ENCODE measurements around the gene LIAS. TPM values are rescaled to one million over a fixed set of nuclear protein-coding genes. Genes with fewer than 3 reads are reported as not detected.
A peak's percentile ranks its signal among the peaks of the same experiment; 100 is the strongest.

Gene LIAS
- total RNA-seq, 1 experiment from 2014 or later: 8.3 TPM

DNA sequence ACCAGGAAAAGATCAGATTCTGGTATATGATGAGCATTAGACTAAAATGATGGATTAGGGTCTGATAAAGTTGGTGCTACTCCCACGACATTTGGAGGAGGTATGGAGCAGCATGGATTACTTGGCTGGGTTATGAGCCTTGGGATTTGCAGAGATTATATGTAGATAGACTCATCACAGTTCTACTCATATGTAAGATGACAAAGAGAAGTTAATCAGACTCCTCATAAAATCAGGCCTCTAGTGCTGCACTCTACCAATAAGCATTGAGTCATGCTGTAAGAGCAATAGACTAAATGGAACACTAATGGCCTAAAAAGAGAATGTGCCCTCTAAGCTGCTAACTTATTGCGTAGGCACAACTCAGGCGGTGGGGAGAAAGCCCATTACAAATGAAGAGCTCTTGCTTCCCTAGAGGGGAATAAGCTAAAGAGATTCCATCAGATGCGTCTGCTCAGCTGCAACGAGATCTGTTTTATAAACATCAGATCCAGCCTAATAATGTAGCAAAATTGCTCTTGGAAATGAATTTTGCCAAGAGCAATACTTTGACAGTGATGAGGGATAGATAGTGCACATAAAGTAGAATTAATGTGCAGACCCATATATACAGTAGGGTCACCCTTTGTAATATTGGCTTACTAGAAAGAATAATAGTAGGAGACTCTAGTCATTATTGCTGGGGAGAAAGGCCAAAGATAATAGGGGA lies 17.5 kb downstream of the LIAS start:
- no peak overlapping the region for H3K9ac ChIP-seq (ENCODE audit: low read length)
- no peaks in the 10 kb centered on the region for H4K20me1 ChIP-seq (ENCODE audit: low read length)
- H3K4me2 ChIP-seq (ENCODE audit: low read length): no peak overlapping the region
- H3K27me3 ChIP-seq (ENCODE audit: low read length): no peaks in the 10 kb centered on the region
- no TSS peak for BruUV-seq (replicated peaks)
- intact Hi-C loops (cut with micrococcal nuclease): no loop called here
- ATAC-seq (peak; percentile 48; the same call in 1 of the 2 replicates), DNase-seq (no peak)
- TF ChIP-seq EZH2 (IDR thresholded peaks at IDR 0.05; ENCODE audit: low read length, unreplicated experiment) (no peak), EZH2phosphoT487 (IDR thresholded peaks at IDR 0.05; ENCODE audit: borderline replicate concordance, low read length) (no peak)
- TF ChIP-seq, protein P1, sequence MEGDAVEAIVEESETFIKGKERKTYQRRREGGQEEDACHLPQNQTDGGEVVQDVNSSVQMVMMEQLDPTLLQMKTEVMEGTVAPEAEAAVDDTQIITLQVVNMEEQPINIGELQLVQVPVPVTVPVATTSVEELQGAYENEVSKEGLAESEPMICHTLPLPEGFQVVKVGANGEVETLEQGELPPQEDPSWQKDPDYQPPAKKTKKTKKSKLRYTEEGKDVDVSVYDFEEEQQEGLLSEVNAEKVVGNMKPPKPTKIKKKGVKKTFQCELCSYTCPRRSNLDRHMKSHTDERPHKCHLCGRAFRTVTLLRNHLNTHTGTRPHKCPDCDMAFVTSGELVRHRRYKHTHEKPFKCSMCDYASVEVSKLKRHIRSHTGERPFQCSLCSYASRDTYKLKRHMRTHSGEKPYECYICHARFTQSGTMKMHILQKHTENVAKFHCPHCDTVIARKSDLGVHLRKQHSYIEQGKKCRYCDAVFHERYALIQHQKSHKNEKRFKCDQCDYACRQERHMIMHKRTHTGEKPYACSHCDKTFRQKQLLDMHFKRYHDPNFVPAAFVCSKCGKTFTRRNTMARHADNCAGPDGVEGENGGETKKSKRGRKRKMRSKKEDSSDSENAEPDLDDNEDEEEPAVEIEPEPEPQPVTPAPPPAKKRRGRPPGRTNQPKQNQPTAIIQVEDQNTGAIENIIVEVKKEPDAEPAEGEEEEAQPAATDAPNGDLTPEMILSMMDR (conservative IDR thresholded peaks at IDR 0.05; ENCODE audit: low read depth, low read length): no peak
- POLR2A ChIA-PET (ENCODE audit: unreplicated experiment): no interaction called here
- H3K36me3 ChIP-seq (ENCODE audit: low read depth, low read length): no peaks in the 10 kb centered on the region
- CTCF ChIA-PET: no interaction called here
- H3K4me3 ChIP-seq (ENCODE audit: low read length): no peak overlapping the region
- H3F3A ChIP-seq (ENCODE audit: low read length, unreplicated experiment): no peaks in the 10 kb centered on the region
- no peaks in the 10 kb centered on the region for H3K9me2 ChIP-seq (replicated peaks; ENCODE audit: low read length)
- no peaks in the 10 kb centered on the region for H3K4me1 ChIP-seq (ENCODE audit: insufficient read depth, low read length)
- H3K79me2 ChIP-seq (ENCODE audit: low read length): no peaks in the 10 kb centered on the region
- no peaks in the 10 kb centered on the region for H3K9me3 ChIP-seq (ENCODE audit: low read length)
- no peak overlapping the region for H3K27ac ChIP-seq (ENCODE audit: low read length)
- no peak overlapping the region for H2AFZ ChIP-seq (ENCODE audit: low read length)

DNA sequence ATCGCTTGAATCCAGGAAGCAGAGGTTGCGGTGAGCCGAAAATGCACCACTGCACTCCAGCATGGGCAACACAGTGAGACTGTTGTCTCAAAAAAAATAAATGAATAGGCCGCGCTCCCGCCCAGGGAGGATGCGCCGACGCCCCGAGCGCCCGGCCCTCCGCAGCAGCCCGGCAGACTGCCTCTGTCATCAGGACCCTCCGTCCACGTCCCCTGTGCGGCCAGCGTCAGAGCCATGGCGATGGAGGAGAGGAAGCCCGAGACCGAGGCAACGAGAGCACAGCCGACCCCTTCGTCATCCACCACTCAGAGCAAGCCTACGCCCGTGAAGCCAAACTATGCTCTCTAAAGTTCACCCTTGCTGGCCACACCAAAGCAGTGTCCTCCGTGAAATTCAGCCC lies 21.4 kb downstream of the LIAS start:
- Histone ChIP-seq H3K4me1 (ENCODE audit: insufficient read depth, low read length) (no peaks in the 10 kb centered on the region), H3K27ac (ENCODE audit: low read length) (no peak overlapping the region), H3K9me3 (ENCODE audit: low read length) (no peaks in the 10 kb centered on the region), H3K79me2 (ENCODE audit: low read length) (no peaks in the 10 kb centered on the region), H3K27me3 (ENCODE audit: low read length) (no peaks in the 10 kb centered on the region), H3K4me2 (ENCODE audit: low read length) (no peak overlapping the region), H3K9ac (ENCODE audit: low read length) (no peak overlapping the region), H4K20me1 (ENCODE audit: low read length) (no peaks in the 10 kb centered on the region), H3K4me3 (ENCODE audit: low read length) (no peak overlapping the region), H3F3A (ENCODE audit: low read length, unreplicated experiment) (no peaks in the 10 kb centered on the region), H3K36me3 (ENCODE audit: low read depth, low read length) (no peaks in the 10 kb centered on the region), H2AFZ (ENCODE audit: low read length) (no peak overlapping the region), H3K9me2 (replicated peaks; ENCODE audit: low read length) (no peaks in the 10 kb centered on the region)
- intact Hi-C loops (cut with micrococcal nuclease): no loop called here
- ChIA-PET POLR2A (ENCODE audit: unreplicated experiment) (no interaction called here), CTCF (no interaction called here)
- no TSS peak for BruUV-seq (replicated peaks)
- DNase-seq (no peak), ATAC-seq (no peak)
- TF ChIP-seq, protein P1 (conservative IDR thresholded peaks at IDR 0.05; ENCODE audit: low read depth, low read length): no peak
- TF ChIP-seq EZH2phosphoT487 (IDR thresholded peaks at IDR 0.05; ENCODE audit: borderline replicate concordance, low read length) (no peak), EZH2 (IDR thresholded peaks at IDR 0.05; ENCODE audit: low read length, unreplicated experiment) (no peak)

DNA sequence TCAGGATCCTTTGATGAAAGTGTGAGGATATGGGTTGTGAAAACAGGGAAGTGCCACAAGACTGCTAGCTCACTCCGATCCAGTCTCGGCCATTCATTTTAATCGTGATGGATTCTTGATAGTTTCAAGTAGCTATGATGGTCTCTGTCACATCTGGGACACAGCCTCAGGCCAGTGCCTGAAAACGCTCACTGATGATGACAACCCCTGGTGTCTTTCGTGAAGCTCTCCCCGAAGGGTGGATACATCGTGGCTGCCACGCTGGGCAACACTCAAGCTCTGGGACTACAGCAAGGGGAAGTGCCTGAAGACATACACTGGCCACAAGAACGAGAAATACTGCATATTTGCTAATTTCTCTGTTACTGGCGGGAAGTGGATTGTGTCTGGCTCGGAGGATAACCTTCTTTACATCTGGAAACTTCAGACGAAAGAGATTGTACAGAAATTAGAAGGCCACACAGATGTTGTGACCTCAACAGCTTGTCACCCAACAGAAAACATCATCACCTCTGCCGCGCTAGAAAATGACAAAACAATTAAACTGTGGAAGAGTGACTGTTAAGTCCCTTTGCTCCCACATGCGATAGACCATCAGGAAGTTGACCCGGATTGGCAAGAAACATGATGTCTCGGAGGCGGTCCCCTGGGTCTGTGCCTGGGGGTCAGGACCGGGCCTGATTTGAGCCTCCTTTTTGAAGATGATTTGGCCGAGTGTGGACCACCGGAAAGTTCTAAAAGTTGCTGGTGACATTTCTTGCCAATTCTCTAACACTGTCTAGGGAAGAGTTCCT lies 22.2 kb downstream of the LIAS start:
- POLR2A ChIA-PET (ENCODE audit: unreplicated experiment): no interaction called here

More for the DNA sequence above, 22.2 kb downstream of the LIAS start:
- TF ChIP-seq EZH2 (IDR thresholded peaks at IDR 0.05; ENCODE audit: low read length, unreplicated experiment): no peak
- TF ChIP-seq, protein P1 (conservative IDR thresholded peaks at IDR 0.05; ENCODE audit: low read depth, low read length): no peak
- no peak for TF ChIP-seq EZH2phosphoT487 (IDR thresholded peaks at IDR 0.05; ENCODE audit: borderline replicate concordance, low read length)
- no TSS peak for BruUV-seq (replicated peaks)
- H2AFZ ChIP-seq (ENCODE audit: low read length): no peak overlapping the region
- H3K27me3 ChIP-seq (ENCODE audit: low read length): no peaks in the 10 kb centered on the region
- H3K4me1 ChIP-seq (ENCODE audit: insufficient read depth, low read length): no peaks in the 10 kb centered on the region
- CTCF ChIA-PET: no interaction called here
- ATAC-seq: no peak
- H4K20me1 ChIP-seq (ENCODE audit: low read length): no peaks in the 10 kb centered on the region
- no peaks in the 10 kb centered on the region for H3K9me3 ChIP-seq (ENCODE audit: low read length)
- no peaks in the 10 kb centered on the region for H3K79me2 ChIP-seq (ENCODE audit: low read length)
- H3K27ac ChIP-seq (ENCODE audit: low read length): no peak overlapping the region
- no peaks in the 10 kb centered on the region for H3K36me3 ChIP-seq (ENCODE audit: low read depth, low read length)
- no peak overlapping the region for H3K4me2 ChIP-seq (ENCODE audit: low read length)
- no peak overlapping the region for H3K9ac ChIP-seq (ENCODE audit: low read length)
- H3F3A ChIP-seq (ENCODE audit: low read length, unreplicated experiment): no peaks in the 10 kb centered on the region
- no peak overlapping the region for H3K4me3 ChIP-seq (ENCODE audit: low read length)
- intact Hi-C loops (cut with micrococcal nuclease): no loop called here
- no peak for DNase-seq
- no peaks in the 10 kb centered on the region for H3K9me2 ChIP-seq (replicated peaks; ENCODE audit: low read length)
